Breast epithelium (tissue), 4 donors: ENCODE data around the gene KHK. TPM values are rescaled to one million over a fixed set of nuclear protein-coding genes. Genes with fewer than 3 reads are reported as not detected.

ENCODE experiments used
- DNase-seq, 2 donors: peaks; one replicate each; pipeline ENCODE4 v3.0.0-alpha.2; 2019; ENCODE audit warnings: low spot score in 2 of 2
- H3K27ac ChIP-seq, 2 donors: fragments of 200-600 bp; sonication (generic) in 1 of 2; one replicate each; pipeline ENCODE4 v1.5.1; 2016 to 2019; ENCODE audit warnings: mild to moderate bottlenecking in 1 of 2
- H3K27me3 ChIP-seq, 2 donors: fragments of 200-600 bp; sonication (generic) in 1 of 2; one replicate each; pipeline versions ENCODE4 v1.5.1 to v1.6.0; 2017 to 2019; ENCODE audit warnings: control low read depth in 1 of 2, mild to moderate bottlenecking in 1 of 2
- H3K36me3 ChIP-seq: fragments of 200-600 bp; one replicate; pipeline ENCODE4 v1.5.1; 2019
- H3K4me1 ChIP-seq, 2 donors: fragments of 200-600 bp; sonication (generic); one replicate each; pipeline ENCODE4 v1.5.1; 2016 to 2019; ENCODE audit warnings: control low read depth in 1 of 2
- H3K4me3 ChIP-seq, 3 donors: fragments of 200-600 bp; sonication (generic); 1 replicate in 2 of 3; 2 replicates in 1 of 3; pipeline ENCODE4 v1.5.1; 2016 to 2019; ENCODE audit warnings: mild to moderate bottlenecking in 3 of 3, moderate library complexity in 2 of 3
- H3K9me3 ChIP-seq, 2 donors: fragments of 200-600 bp; sonication (generic) in 1 of 2; one replicate each; pipeline ENCODE4 v1.5.1; 2016 to 2019; ENCODE audit warnings: control low read depth in 1 of 2
- CTCF ChIP-seq, 3 donors: fragments of 450-650 bp; IDR thresholded peaks; one replicate each; pipeline ENCODE4 v1.5.1; 2016 to 2017; ENCODE audit warnings: antibody characterized with exemption in 3 of 3, mild to moderate bottlenecking in 3 of 3, moderate library complexity in 3 of 3
- POLR2A ChIP-seq: fragments of 450-650 bp; IDR thresholded peaks from one replicate; pipeline ENCODE4 v1.6.1; 2016; ENCODE audit warnings: antibody characterized with exemption, mild to moderate bottlenecking, moderate library complexity
- POLR2AphosphoS5 ChIP-seq, 3 donors: sonication (generic); formaldehyde crosslinking; IDR thresholded peaks; one replicate each; pipeline ENCODE4 v1.6.1; 2017; ENCODE audit warnings: antibody characterized with exemption in 3 of 3
- intact Hi-C: fragments of 100-400 bp; cut with DNase I; formaldehyde crosslinking; loops from one replicate; pipeline ENCODE4 v1.15.1; 2023; ENCODE audit warnings: low total_unique reads
- total RNA-seq, 3 donors: library from RNA; depleted of rRNA; stranded (reverse); fragments of >200 nt; gene quantifications; one replicate each; pipeline ENCODE4 v1.1.0, GENCODE V29; 2016

KHK gene
- total RNA-seq, 3 donors from 2014 or later: 2.2 to 4.1 (median 3.6) TPM

GRCh38 chr2:27134781-27135477 is 48.4 kb downstream of the KHK start:
- peak overlapping the region; percentile 88 to 92 for H3K27ac ChIP-seq
- intact Hi-C loops: no loop called here

GRCh38 chr2:27135478-27135955 is 48.9 kb downstream of the KHK start:
- no peak for TF ChIP-seq CTCF (IDR thresholded peaks at IDR 0.05)
- TF ChIP-seq POLR2AphosphoS5 (IDR thresholded peaks at IDR 0.05): no peak
- TF ChIP-seq POLR2A: no peak
- Histone ChIP-seq H3K36me3 (no peaks in the 10 kb centered on the region), H3K4me3 (no peak overlapping the region), H3K9me3 (no peaks in the 10 kb centered on the region), H3K27me3 (no peaks in the 10 kb centered on the region), H3K27ac (no peak overlapping the region), H3K4me1 (peaks cover 7 to 10% of the 10 kb centered on the region in 2 donors)
- intact Hi-C loops: no loop called here
- no peak for DNase-seq

More at GRCh38 chr2:27134781-27135477, 48.4 kb downstream of the KHK start:
- no peaks in the 10 kb centered on the region for H3K36me3 ChIP-seq
- no peak for TF ChIP-seq POLR2A
- TF ChIP-seq POLR2AphosphoS5 (IDR thresholded peaks at IDR 0.05): peak in 1 of 3 donors; percentile 8
- no peaks in the 10 kb centered on the region for H3K27me3 ChIP-seq
- no peak for DNase-seq
- H3K4me3 ChIP-seq: peak overlapping the region; percentile 92 to 99 (median 99)
- H3K4me1 ChIP-seq: peaks cover 7 to 10% of the 10 kb centered on the region in 2 donors
- H3K9me3 ChIP-seq: no peaks in the 10 kb centered on the region

GRCh38 chr2:27136751-27137150 is 50.2 kb downstream of the KHK start:
- intact Hi-C loops: no loop called here

GRCh38 chr2:27137322-27137935 is 50.9 kb downstream of the KHK start:
- Histone ChIP-seq H3K27ac (no peak overlapping the region), H3K4me1 (peaks cover 7 to 10% of the 10 kb centered on the region in 2 donors), H3K9me3 (no peaks in the 10 kb centered on the region), H3K27me3 (no peaks in the 10 kb centered on the region), H3K4me3 (no peak overlapping the region), H3K36me3 (no peaks in the 10 kb centered on the region)
- no peak for DNase-seq
- TF ChIP-seq CTCF (IDR thresholded peaks at IDR 0.05) (no peak), POLR2A (no peak), POLR2AphosphoS5 (IDR thresholded peaks at IDR 0.05) (no peak)
- intact Hi-C loops: no loop called here

More at GRCh38 chr2:27136751-27137150, 50.2 kb downstream of the KHK start:
- Histone ChIP-seq H3K27me3 (no peaks in the 10 kb centered on the region), H3K9me3 (no peaks in the 10 kb centered on the region), H3K36me3 (no peaks in the 10 kb centered on the region), H3K4me1 (peaks cover 7 to 10% of the 10 kb centered on the region in 2 donors), H3K27ac (no peak overlapping the region), H3K4me3 (no peak overlapping the region)
- DNase-seq: no peak
- TF ChIP-seq CTCF (IDR thresholded peaks at IDR 0.05): no peak
- no peak for TF ChIP-seq POLR2A
- no peak for TF ChIP-seq POLR2AphosphoS5 (IDR thresholded peaks at IDR 0.05)

- Histone ChIP-seq H3K36me3 (no peaks in the 10 kb centered on the region), H3K4me1 (peaks cover 3 to 6% of the 10 kb centered on the region in 2 donors), H3K27me3 (no peaks in the 10 kb centered on the region), H3K9me3 (no peaks in the 10 kb centered on the region), H3K4me3 (no peak overlapping the region), H3K27ac (no peak overlapping the region)
- DNase-seq: no peak
- no peak for TF ChIP-seq POLR2A
- TF ChIP-seq POLR2AphosphoS5 (IDR thresholded peaks at IDR 0.05): no peak
- no peak for TF ChIP-seq CTCF (IDR thresholded peaks at IDR 0.05)
- intact Hi-C loops: no loop called here
These were observed 51.5 kb downstream of the KHK start for GRCh38 chr2:27138111-27138510.
